ENCODE measurements around the gene RSBN1. TPM values are rescaled to one million over a fixed set of nuclear protein-coding genes. Genes with fewer than 3 reads are reported as not detected.
A peak's percentile ranks its signal among the peaks of the same experiment; 100 is the strongest.

Gene RSBN1
- total and polyA plus RNA-seq, 9 of the 15 experiments (the other 6 are each of a cell fraction or from before 2014, with no cell fraction given), result 4.5 to 24.3 (median 13.0) TPM

DNA sequence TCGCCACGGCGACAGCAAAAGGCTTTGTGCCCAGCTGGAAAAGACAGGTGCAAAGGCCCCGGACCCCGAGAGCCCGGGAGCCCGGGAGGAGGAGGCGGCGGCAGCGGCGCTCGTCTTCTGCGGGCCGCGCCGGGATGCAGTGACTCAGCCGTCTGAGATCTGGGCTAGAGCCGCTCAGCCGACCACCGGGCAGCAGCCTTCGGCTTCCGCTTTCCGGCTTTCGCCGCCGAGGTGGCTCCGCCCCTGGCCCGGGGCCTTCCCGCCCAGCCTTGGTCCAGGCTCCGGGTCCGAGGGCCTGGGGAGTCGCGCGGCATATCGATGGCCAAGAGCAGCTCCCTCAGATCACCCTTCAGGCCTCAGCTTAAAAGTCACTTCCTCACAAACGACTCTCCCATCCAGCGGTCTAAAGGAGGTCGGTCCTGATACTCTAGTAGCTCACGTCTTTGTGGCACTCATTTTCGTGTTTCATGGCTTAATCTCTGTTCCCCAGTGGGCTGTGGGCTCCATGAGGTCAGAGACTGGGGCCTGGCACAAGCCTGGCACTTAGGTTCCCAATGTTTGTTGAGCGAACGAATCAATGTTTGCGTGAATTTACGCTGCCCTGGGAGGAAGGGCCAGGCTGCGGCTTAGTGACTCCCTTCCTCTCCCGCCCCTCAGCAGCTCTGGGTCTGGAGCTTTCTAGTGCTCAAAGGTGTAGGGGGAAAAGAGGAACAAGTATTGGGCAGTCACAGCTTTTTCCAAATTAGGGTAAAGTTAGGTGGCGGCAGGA is 52.8 kb downstream of the RSBN1 start, which contains the start of gene PHTF1 (continued):
- no peak for TF ChIP-seq ADNP (tag; IDR thresholded peaks at IDR 0.05)
- TF ChIP-seq, protein P1, sequence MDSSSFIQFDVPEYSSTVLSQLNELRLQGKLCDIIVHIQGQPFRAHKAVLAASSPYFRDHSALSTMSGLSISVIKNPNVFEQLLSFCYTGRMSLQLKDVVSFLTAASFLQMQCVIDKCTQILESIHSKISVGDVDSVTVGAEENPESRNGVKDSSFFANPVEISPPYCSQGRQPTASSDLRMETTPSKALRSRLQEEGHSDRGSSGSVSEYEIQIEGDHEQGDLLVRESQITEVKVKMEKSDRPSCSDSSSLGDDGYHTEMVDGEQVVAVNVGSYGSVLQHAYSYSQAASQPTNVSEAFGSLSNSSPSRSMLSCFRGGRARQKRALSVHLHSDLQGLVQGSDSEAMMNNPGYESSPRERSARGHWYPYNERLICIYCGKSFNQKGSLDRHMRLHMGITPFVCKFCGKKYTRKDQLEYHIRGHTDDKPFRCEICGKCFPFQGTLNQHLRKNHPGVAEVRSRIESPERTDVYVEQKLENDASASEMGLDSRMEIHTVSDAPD (CRISPR knock-in tag; IDR thresholded peaks at IDR 0.05), result no peak
- peak; percentile 65; the same call in 1 of the 2 replicates for TF ChIP-seq PML (IDR thresholded peaks at IDR 0.05; ENCODE audit: low read length)
- TF ChIP-seq TAF9B (IDR thresholded peaks at IDR 0.05; ENCODE audit: partially characterized antibody), result peak; percentile 80
- TF ChIP-seq, protein P2, sequence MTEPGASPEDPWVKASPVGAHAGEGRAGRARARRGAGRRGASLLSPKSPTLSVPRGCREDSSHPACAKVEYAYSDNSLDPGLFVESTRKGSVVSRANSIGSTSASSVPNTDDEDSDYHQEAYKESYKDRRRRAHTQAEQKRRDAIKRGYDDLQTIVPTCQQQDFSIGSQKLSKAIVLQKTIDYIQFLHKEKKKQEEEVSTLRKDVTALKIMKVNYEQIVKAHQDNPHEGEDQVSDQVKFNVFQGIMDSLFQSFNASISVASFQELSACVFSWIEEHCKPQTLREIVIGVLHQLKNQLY (CRISPR knock-in tag; conservative IDR thresholded peaks at IDR 0.05), result 0 out of 4 replicates have a peak, but pooled peaks of 1 of the 2 experiments have one; percentile 12
- TF ChIP-seq SMC3 (conservative IDR thresholded peaks at IDR 0.05; ENCODE audit: insufficient read depth, low read depth, low read length), result 0 out of 2 replicates have a peak, but pooled peaks have one; percentile 6
- TF ChIP-seq, protein P3, sequence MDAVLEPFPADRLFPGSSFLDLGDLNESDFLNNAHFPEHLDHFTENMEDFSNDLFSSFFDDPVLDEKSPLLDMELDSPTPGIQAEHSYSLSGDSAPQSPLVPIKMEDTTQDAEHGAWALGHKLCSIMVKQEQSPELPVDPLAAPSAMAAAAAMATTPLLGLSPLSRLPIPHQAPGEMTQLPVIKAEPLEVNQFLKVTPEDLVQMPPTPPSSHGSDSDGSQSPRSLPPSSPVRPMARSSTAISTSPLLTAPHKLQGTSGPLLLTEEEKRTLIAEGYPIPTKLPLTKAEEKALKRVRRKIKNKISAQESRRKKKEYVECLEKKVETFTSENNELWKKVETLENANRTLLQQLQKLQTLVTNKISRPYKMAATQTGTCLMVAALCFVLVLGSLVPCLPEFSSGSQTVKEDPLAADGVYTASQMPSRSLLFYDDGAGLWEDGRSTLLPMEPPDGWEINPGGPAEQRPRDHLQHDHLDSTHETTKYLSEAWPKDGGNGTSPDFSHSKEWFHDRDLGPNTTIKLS (IDR thresholded peaks at IDR 0.05; ENCODE audit: borderline replicate concordance, low read depth), result peak; percentile 72
- no peak; the same call in 1 of the 2 replicates for TF ChIP-seq SOX6 (IDR thresholded peaks at IDR 0.05)
- peak; percentile 61; the same call in 1 of the 2 replicates for TF ChIP-seq BHLHE40 (IDR thresholded peaks at IDR 0.05; ENCODE audit: low read length)
- TF ChIP-seq SRSF7 (optimal IDR thresholded peaks at IDR 0.05; ENCODE audit: low read depth, low read length), result no peak
- TF ChIP-seq MECOM (CRISPR knock-in tag; IDR thresholded peaks at IDR 0.05), result 0 out of 2 replicates have a peak, but pooled peaks have one; percentile 2
- TF ChIP-seq PHF8 (IDR thresholded peaks at IDR 0.05; ENCODE audit: borderline replicate concordance, low read length), result peak; percentile 96
- TF ChIP-seq, protein P4, sequence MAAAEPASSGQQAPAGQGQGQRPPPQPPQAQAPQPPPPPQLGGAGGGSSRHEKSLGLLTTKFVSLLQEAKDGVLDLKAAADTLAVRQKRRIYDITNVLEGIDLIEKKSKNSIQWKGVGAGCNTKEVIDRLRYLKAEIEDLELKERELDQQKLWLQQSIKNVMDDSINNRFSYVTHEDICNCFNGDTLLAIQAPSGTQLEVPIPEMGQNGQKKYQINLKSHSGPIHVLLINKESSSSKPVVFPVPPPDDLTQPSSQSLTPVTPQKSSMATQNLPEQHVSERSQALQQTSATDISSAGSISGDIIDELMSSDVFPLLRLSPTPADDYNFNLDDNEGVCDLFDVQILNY (CRISPR knock-in tag; IDR thresholded peaks at IDR 0.05), result 0 out of 2 replicates have a peak, but pooled peaks have one; percentile 19
- 0 out of 2 replicates have a peak, but pooled peaks have one; percentile 12 for TF ChIP-seq STAG1 (CRISPR knock-in tag; IDR thresholded peaks at IDR 0.05; ENCODE audit: borderline replicate concordance)
- no peak; the same call in 1 of the 2 replicates for TF ChIP-seq DPF2 (IDR thresholded peaks at IDR 0.05)
- no peak for TF ChIP-seq U2AF2 (optimal IDR thresholded peaks at IDR 0.05; ENCODE audit: low read depth, low read length)
- 0 out of 2 replicates have a peak, but pooled peaks have one; percentile 3 for TF ChIP-seq MTA2 (IDR thresholded peaks at IDR 0.05; ENCODE audit: low read depth)
